GM12873 (cell line): ENCODE data around the gene TLE1.

Experiments used
- CTCF ChIP-seq: IDR thresholded peaks from 2 replicates; pipeline ENCODE4 v1.5.1; 2012; ENCODE audit warnings: low read depth, mild to moderate bottlenecking, moderate library complexity, low read length, control low read depth; ENCODE audit not compliant: insufficient read depth; ENCODE audit errors: missing control alignments

Gene TLE1

GRCh38 chr9:81718244-81718643 lies 28.9 kb upstream of the TLE1 start:
- TF ChIP-seq CTCF, result no peak

GRCh38 chr9:81717747-81718077 lies 28.4 kb upstream of the TLE1 start:
- no peak for TF ChIP-seq CTCF

GRCh38 chr9:81717061-81717746 lies 27.9 kb upstream of the TLE1 start:
- no peak for TF ChIP-seq CTCF

GRCh38 chr9:81716409-81716808 lies 27.1 kb upstream of the TLE1 start:
- TF ChIP-seq CTCF, result no peak

- TF ChIP-seq CTCF, result no peak
These were observed 16.2 kb upstream of the TLE1 start for GRCh38 chr9:81705578-81705977.

- TF ChIP-seq CTCF, result no peak
These were observed 5.2 kb upstream of the TLE1 start for GRCh38 chr9:81694541-81694940.

GRCh38 chr9:81693671-81694378 lies 4.5 kb upstream of the TLE1 start:
- no peak for TF ChIP-seq CTCF
